Measurements from ENCODE around the gene SFTPB.

Gene SFTPB

GRCh38 chr2:85702172-85702571 lies 34.2 kb upstream of the SFTPB start:
- DNase-seq: no peak

GRCh38 chr2:85699325-85699724 lies 31.3 kb upstream of the SFTPB start:
- no peak for DNase-seq

GRCh38 chr2:85698880-85699254 lies 30.9 kb upstream of the SFTPB start:
- no peak for DNase-seq

GRCh38 chr2:85698184-85698879 lies 30.3 kb upstream of the SFTPB start:
- DNase-seq: no peak

GRCh38 chr2:85697716-85698115 lies 29.7 kb upstream of the SFTPB start:
- no peak for DNase-seq

- no peak for DNase-seq
Observed at GRCh38 chr2:85697096-85697495, 29.1 kb upstream of the SFTPB start.

GRCh38 chr2:85695691-85696668 lies 28.0 kb upstream of the SFTPB start:
- DNase-seq: no peak

GRCh38 chr2:85695121-85695520 lies 27.1 kb upstream of the SFTPB start:
- no peak for DNase-seq

GRCh38 chr2:85694052-85695025 lies 26.3 kb upstream of the SFTPB start, which contains the start of gene GNLY:
TSS of gene GNLY (plus strand) at chr2:85694358. CDS start at chr2:85694419, 61 bp downstream.
- no peak for DNase-seq

GRCh38 chr2:85692039-85692645 lies 24.1 kb upstream of the SFTPB start:
- DNase-seq: no peak

GRCh38 chr2:85690932-85691331 lies 22.9 kb upstream of the SFTPB start:
- no peak for DNase-seq

- DNase-seq: no peak
Observed at GRCh38 chr2:85684806-85685205, 16.8 kb upstream of the SFTPB start.

GRCh38 chr2:85684380-85684779 lies 16.4 kb upstream of the SFTPB start:
- no peak for DNase-seq

- DNase-seq: no peak
Observed at GRCh38 chr2:85682378-85682777, 14.4 kb upstream of the SFTPB start.

GRCh38 chr2:85681776-85682175 lies 13.8 kb upstream of the SFTPB start:
- DNase-seq: no peak

- DNase-seq: no peak
Observed at GRCh38 chr2:85681372-85681763, 13.4 kb upstream of the SFTPB start.

GRCh38 chr2:85680707-85681371 lies 12.8 kb upstream of the SFTPB start:
- peak; percentile 8 for DNase-seq

- peak; percentile 95 for DNase-seq
Observed at GRCh38 chr2:85678794-85679672, 11.0 kb upstream of the SFTPB start.

GRCh38 chr2:85678377-85678776 lies 10.4 kb upstream of the SFTPB start:
- DNase-seq: peak; percentile 95

- DNase-seq: no peak
Observed at GRCh38 chr2:85675866-85676548, 8.0 kb upstream of the SFTPB start.
